DMS153 treated with DMSO at 0.1 percent for 48 hours (cell line): ENCODE measurements around the gene TAS2R3.
A peak's percentile ranks its signal among the peaks of the same experiment; 100 is the strongest.

ENCODE experiments used
- DNase-seq: peaks from one replicate; lab custom pipeline; 2025; ENCODE audit not compliant: unreplicated experiment; lab: John Stamatoyannopoulos, UW

TAS2R3 gene

GRCh38 chr7:141785706-141786552 is 22.0 kb downstream of the TAS2R3 start:
- DNase-seq, result peak; percentile 39

- no peak for DNase-seq
These were observed 24.4 kb downstream of the TAS2R3 start for GRCh38 chr7:141788296-141788695.

- DNase-seq, result no peak
These were observed 26.0 kb downstream of the TAS2R3 start, which contains the start of gene TAS2R5 for GRCh38 chr7:141789917-141790316. Gene TAS2R5 (plus strand): TSS chr7:141790217. CDS start chr7:141790362, 145 bp downstream.

DNA sequence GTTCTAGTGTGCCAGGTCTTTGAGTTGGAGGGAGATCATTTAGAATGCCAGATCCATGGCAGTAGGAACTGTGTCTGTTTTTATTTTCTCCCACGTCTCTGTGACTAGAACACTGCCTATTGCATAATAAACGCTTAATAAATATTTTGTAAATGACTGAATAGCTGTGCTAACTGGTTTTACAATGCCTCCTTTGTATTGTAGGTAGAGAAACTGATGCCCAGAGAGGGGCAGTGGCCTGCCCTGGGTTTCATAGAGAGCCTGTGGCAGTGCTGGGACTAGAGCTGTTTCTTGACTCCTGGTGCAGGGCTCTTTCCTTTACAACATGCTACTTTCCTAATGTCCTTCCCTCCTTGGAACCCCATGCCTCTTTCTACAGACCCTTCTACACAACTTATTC is 28.6 kb downstream of the TAS2R3 start:
- DNase-seq, result no peak
